ENCODE results near the gene TARS3. TPM values are rescaled to one million over a fixed set of nuclear protein-coding genes. Genes with fewer than 3 reads are reported as not detected.

Gene TARS3
- total RNA-seq, 1 experiment from 2014 or later = 4.6 TPM

DNA sequence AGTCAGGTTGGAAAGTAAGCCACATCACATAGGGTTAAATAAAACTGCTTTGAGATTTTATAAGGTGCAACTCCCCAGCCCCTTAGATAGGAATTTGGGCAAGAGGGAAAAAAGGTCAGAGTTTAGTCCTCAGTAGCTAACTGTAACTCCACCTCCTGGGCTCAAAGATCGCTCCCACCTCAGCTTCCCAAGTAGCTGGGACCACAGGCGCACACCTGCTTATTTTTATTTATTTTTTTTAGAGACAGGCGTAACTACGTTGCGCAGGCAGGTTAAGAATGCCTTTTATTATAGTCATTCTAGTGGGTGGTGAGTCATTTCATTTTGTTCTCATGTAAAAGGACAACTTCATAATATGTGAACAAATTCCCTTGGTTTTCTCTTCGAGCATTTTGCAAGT is 86.8 kb downstream of the TARS3 start:
- BruUV-seq (replicated peaks) = no TSS peak
- Histone ChIP-seq H3K9me3 (ENCODE audit: insufficient read depth, low read depth) (no peaks in the 10 kb centered on the region), H3K4me3 (no peak overlapping the region), H3F3A (ENCODE audit: insufficient read depth, low read depth) (peaks cover 29% of the 10 kb centered on the region; the same call in 1 of the 2 replicates), H3K27me3 (ENCODE audit: insufficient read depth, low read depth) (no peaks in the 10 kb centered on the region), H3K4me1 (replicated peaks; ENCODE audit: insufficient read depth) (peaks cover 30% of the 10 kb centered on the region), H3K27ac (peak overlapping the region; percentile 81), H3K36me3 (ENCODE audit: low read depth) (0 out of 2 replicates have a peak, but pooled peaks cover 7% of the 10 kb centered on the region), H4K20me1 (ENCODE audit: insufficient read depth) (no peaks in the 10 kb centered on the region), H3K4me2 (peak overlapping the region; percentile 44), H3K9me2 (ENCODE audit: insufficient read depth) (no peaks in the 10 kb centered on the region), H3K79me2 (ENCODE audit: low read depth) (no peaks in the 10 kb centered on the region), H2AFZ (no peak overlapping the region)
- POLR2A ChIA-PET (ENCODE audit: unreplicated experiment) = interaction anchor here (0.6 to 0.7 kb wide), 2 partner anchors 14 to 69 kb away, joined by 3 to 4 read pairs; no protein-coding TSS in a partner anchor
- CTCF ChIA-PET = no interaction called here
- no peak for TF ChIP-seq EZH2 (IDR thresholded peaks at IDR 0.05; ENCODE audit: low read depth)
- no peak for TF ChIP-seq CTCF (conservative IDR thresholded peaks at IDR 0.05)
- intact Hi-C loops (cut with micrococcal nuclease; ENCODE audit: unreplicated experiment) = loop anchor here (1.0 kb wide), 1 partner anchor 58 kb away; no protein-coding TSS in a partner anchor
- peak; percentile 57 to 90 for DNase-seq

DNA sequence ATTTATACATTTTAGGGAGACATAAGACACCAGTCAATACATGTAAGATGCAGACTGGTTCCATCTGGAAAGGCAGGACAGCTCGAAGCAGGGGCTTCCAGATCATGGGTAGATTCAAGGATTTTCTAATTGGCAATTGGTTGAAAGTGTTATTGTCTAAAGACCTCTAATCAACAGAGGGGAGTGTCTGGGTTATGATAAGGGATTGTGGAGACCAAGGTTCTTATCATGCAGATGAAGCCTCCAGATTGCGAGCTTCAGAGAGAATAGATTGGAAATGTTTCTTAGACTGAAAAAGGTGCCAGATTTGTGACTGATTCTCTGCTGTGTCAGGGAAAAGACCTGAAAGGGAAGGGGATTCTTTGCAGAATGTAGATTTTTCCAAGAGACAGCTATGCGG is 87.2 kb downstream of the TARS3 start:
- H3K9me3 ChIP-seq (ENCODE audit: insufficient read depth, low read depth) = no peaks in the 10 kb centered on the region
- POLR2A ChIA-PET (ENCODE audit: unreplicated experiment) = interaction anchor here (0.6 to 0.7 kb wide), 2 partner anchors 14 to 69 kb away, joined by 3 to 4 read pairs; no protein-coding TSS in a partner anchor
- peaks cover 30% of the 10 kb centered on the region for H3K4me1 ChIP-seq (replicated peaks; ENCODE audit: insufficient read depth)
- H4K20me1 ChIP-seq (ENCODE audit: insufficient read depth) = no peaks in the 10 kb centered on the region
- no peaks in the 10 kb centered on the region for H3K79me2 ChIP-seq (ENCODE audit: low read depth)
- H3K27ac ChIP-seq = peak overlapping the region; percentile 81
- intact Hi-C loops (cut with micrococcal nuclease; ENCODE audit: unreplicated experiment) = loop anchor here (1.0 kb wide), 1 partner anchor 58 kb away; no protein-coding TSS in a partner anchor
- H3K9me2 ChIP-seq (ENCODE audit: insufficient read depth) = no peaks in the 10 kb centered on the region
- CTCF ChIA-PET = no interaction called here
- no peak overlapping the region for H2AFZ ChIP-seq
- no TSS peak for BruUV-seq (replicated peaks)
- peaks cover 25% of the 10 kb centered on the region; the same call in 1 of the 2 replicates for H3F3A ChIP-seq (ENCODE audit: insufficient read depth, low read depth)
- H3K36me3 ChIP-seq (ENCODE audit: low read depth) = 0 out of 2 replicates have a peak, but pooled peaks cover 6% of the 10 kb centered on the region
- H3K27me3 ChIP-seq (ENCODE audit: insufficient read depth, low read depth) = no peaks in the 10 kb centered on the region
- no peak overlapping the region for H3K4me3 ChIP-seq
- TF ChIP-seq CTCF (conservative IDR thresholded peaks at IDR 0.05) = no peak
- TF ChIP-seq EZH2 (IDR thresholded peaks at IDR 0.05; ENCODE audit: low read depth) = no peak
- peak overlapping the region; percentile 44 for H3K4me2 ChIP-seq
- no peak for DNase-seq

DNA sequence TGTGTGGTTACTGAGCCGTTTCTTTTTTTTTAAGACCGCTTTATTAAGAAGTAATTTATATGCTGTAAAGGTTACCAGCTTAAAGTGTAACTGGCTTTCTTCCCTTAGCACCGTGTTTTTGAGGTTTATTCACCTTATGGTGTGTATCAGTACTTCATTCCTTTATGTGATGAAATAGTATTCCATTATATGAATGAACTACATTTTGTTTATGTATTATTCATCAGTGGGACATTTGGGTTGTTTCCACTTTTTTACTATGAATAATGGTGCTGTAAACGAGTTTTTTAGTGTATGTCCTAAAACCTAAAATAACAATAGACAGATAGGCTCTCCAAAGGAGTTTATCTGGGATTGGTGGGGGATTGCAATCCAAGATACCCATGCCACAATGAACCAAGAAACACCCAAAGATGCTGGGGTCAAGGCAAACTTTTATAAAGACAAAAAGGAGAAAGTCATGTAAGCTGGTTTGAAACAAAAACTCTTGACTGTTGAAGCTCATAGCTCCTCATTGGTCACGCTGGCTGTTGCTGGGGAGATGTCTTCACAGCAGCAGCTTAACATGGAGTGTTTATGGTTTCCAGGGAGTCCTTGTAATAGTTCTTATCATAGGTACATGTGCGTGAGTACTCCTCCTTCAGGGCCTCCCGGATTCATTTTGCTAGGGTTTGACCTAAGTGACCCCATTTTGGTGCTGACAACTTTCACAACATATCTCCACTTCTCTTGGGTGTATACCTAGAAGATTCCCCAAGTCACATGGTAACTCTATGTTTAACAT is 88.1 kb downstream of the TARS3 start:
- H3K9me3 ChIP-seq (ENCODE audit: insufficient read depth, low read depth) = no peaks in the 10 kb centered on the region
- no peak overlapping the region for H2AFZ ChIP-seq
- no peaks in the 10 kb centered on the region for H3K79me2 ChIP-seq (ENCODE audit: low read depth)
- no TSS peak for BruUV-seq (replicated peaks)
- no peaks in the 10 kb centered on the region for H3K9me2 ChIP-seq (ENCODE audit: insufficient read depth)
- H3K4me2 ChIP-seq = no peak overlapping the region
- CTCF ChIA-PET = no interaction called here
- H3K4me1 ChIP-seq (replicated peaks; ENCODE audit: insufficient read depth) = peaks cover 30% of the 10 kb centered on the region
- peaks cover 17% of the 10 kb centered on the region; the same call in 1 of the 2 replicates for H3F3A ChIP-seq (ENCODE audit: insufficient read depth, low read depth)
- no peaks in the 10 kb centered on the region for H4K20me1 ChIP-seq (ENCODE audit: insufficient read depth)
- no peak overlapping the region for H3K4me3 ChIP-seq
- no peak for DNase-seq
- intact Hi-C loops (cut with micrococcal nuclease; ENCODE audit: unreplicated experiment) = no loop called here
- POLR2A ChIA-PET (ENCODE audit: unreplicated experiment) = no interaction called here
- no peaks in the 10 kb centered on the region for H3K27me3 ChIP-seq (ENCODE audit: insufficient read depth, low read depth)
- no peak overlapping the region for H3K27ac ChIP-seq
- H3K36me3 ChIP-seq (ENCODE audit: low read depth) = 0 out of 2 replicates have a peak, but pooled peaks cover 3% of the 10 kb centered on the region
- TF ChIP-seq CTCF (conservative IDR thresholded peaks at IDR 0.05) (no peak), EZH2 (IDR thresholded peaks at IDR 0.05; ENCODE audit: low read depth) (no peak)
